ENCODE results near the gene SOWAHD.

DNA sequence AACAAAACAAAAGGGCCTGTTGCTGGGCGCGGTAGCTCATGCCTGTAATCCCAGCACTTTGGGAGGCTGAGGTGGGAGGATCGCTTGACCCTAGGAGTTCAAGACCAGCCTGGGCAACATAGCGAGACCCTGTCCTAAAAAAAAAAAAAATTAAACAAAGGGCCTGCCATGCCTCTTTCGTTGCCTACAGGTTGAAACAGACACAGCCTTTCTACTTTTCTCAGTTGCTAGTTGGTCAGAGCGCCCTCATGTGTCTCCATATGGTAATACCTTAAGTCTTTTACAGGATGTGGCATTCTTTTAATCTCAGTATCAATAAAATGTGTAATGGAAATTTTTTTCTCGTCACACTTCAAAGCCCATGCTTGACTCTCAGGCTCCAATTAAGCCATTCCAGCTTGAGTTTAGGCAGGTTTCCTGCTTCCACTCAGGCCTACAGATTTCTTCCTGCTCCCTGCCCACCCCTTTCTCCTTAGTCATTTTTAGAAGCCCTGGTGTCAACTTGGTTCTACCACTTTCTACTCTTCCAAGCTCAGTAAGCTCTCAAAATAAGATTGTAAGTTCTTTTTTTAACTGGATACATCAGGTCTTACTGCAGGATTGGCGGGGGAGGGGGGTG, 4.6 kb upstream of the SOWAHD start:
- TF ChIP-seq, protein P1, sequence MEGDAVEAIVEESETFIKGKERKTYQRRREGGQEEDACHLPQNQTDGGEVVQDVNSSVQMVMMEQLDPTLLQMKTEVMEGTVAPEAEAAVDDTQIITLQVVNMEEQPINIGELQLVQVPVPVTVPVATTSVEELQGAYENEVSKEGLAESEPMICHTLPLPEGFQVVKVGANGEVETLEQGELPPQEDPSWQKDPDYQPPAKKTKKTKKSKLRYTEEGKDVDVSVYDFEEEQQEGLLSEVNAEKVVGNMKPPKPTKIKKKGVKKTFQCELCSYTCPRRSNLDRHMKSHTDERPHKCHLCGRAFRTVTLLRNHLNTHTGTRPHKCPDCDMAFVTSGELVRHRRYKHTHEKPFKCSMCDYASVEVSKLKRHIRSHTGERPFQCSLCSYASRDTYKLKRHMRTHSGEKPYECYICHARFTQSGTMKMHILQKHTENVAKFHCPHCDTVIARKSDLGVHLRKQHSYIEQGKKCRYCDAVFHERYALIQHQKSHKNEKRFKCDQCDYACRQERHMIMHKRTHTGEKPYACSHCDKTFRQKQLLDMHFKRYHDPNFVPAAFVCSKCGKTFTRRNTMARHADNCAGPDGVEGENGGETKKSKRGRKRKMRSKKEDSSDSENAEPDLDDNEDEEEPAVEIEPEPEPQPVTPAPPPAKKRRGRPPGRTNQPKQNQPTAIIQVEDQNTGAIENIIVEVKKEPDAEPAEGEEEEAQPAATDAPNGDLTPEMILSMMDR (IDR thresholded peaks at IDR 0.05; ENCODE audit: low read depth, low read length): peak; percentile 52
- no peak for TF ChIP-seq POLR2A (IDR thresholded peaks at IDR 0.05; ENCODE audit: extremely low read depth, insufficient read length)
- TF ChIP-seq MYC (IDR thresholded peaks at IDR 0.05; ENCODE audit: low read depth, low read length): no peak
